NCI-H446 treated with DMSO at 0.1 percent for 48 hours (cell line): Measurements from ENCODE around the gene JAK1.
"Not testable (repeated sequence)": the region's sequence is repeated elsewhere in the genome, so short reads cannot be mapped to it uniquely, and the experiment has no call there.

Experiments used
- DNase-seq: peaks from one replicate; lab custom pipeline; 2025; lab: John Stamatoyannopoulos, UW

Gene JAK1

DNA sequence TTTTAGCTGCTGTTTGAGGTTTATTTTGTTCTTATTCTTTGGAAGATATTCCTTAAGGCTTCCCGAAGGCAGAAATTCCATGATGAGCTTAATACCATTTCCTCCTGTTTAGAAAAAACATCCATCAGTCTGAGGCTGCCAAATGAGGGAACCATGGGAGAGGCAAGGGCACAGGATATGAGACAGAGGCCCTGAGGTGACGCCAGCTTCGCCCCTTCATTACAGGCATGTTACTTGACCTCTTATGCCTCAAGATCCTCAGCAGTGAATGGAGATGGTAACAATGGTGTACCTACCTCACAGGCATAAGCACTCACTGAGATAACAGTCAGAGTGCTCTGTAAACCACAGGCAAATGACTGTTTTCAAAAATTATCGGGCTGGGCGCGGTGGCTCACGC is 127.9 kb downstream of the JAK1 start:
- DNase-seq = no peak

GRCh38 chr1:64836802-64837201 is 129.5 kb downstream of the JAK1 start:
- no peak for DNase-seq

DNA sequence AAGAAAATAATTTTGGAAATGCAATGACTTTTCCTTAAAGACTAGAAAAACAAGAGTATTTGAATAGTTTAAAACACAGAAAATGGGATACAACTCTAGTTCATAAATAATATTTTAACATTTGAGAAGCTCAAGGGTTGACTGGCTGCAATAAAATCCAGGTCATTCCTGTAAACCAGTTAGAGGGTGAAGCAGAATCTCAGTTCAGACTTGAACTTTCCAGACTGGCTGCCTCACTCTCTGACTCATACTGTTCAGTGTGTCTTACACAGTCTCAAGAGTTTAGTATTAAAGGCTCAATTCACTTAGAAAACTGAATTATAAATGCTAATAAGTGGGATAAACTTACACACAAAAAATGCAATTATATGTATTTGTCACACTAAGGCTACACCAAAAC is 131.6 kb downstream of the JAK1 start:
- no peak for DNase-seq

GRCh38 chr1:64830030-64830651 is 136.2 kb downstream of the JAK1 start:
- no peak for DNase-seq

DNA sequence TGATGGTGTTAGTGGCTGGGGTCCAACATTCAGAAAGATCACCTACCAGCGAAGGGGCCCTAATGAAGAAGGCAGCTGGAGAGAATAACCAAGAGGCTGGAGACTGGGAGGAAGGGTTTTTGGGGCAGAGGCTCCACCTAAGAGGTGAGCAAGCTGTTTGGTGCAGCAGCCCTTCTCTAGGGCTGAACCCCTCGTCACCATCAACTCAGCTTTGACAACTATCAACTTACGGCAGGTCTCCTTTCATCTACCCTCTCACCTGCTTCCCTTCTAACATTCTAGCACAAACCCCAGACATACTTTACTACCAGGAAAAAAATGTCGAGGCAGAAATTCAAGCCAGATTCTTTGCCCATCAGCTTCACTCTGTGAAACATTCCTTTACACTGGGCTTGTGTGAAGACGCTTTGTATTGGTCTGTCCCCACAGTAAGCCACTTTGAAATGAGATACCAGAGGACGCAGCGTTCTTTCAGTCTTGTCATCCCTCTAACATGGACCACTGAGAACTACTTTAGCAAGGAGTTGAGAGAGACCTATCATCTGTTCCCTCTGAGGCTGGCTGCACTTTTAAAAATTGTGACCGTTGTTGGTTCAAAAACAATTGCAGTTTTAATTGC is 136.8 kb downstream of the JAK1 start:
- DNase-seq = no peak

DNA sequence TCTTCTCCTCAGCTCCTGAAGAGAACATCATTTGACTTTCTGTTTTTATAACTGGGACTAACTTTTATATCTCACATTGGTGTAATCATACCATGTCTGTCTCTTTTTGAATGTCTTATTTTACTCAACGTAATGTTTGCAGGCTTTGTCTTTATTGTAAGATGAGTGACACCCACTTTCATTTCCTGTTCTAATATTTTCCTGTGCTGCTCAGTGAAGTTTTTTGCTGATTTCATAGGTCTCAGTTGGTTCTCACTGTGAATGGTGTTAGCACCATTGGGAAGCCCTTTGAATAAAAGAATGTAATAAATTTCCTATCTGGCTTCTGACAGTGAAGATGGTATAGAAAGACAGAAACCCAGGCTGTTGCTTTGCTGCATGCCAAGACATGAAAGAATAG is 137.5 kb downstream of the JAK1 start:
- DNase-seq = no peak

GRCh38 chr1:64826991-64827390 is 139.4 kb downstream of the JAK1 start:
- DNase-seq = no peak

DNA sequence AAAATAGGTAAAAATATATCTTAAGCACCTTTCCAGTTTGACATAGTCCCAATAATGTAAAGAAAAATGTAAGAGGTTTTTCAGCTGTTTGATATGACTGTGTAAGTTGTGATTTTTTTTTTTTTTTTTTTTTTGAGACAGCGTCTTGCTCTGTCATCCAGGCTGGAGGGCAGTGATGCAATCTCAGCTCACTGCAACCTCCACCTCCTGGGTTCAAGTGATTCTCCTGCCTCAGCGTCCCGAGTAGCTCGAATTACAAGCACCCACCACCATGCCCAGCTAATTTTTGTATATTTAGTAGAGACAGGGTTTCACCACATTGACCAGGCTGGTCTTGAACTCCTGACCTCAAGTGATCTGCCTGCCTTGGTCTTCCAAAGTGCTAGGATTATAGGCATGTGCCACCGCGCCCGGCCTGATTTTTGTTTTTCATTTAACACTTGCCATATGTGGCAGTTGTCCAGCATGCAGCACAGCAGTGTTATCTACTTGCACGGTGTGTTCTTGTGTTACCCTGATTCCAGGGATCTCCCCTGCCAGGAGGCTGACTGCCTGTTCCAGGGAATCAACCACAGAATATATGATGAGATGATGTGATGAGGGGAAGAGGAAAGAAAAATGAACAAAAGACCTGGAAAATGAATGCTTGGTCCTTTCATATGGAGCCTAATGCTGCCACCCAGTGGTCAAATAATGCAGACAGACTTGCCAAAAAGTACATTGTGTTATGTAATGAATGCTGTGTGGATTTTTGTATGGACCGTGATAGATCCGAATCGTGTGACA is 142.5 kb downstream of the JAK1 start:
- DNase-seq = peak; percentile 68

DNA sequence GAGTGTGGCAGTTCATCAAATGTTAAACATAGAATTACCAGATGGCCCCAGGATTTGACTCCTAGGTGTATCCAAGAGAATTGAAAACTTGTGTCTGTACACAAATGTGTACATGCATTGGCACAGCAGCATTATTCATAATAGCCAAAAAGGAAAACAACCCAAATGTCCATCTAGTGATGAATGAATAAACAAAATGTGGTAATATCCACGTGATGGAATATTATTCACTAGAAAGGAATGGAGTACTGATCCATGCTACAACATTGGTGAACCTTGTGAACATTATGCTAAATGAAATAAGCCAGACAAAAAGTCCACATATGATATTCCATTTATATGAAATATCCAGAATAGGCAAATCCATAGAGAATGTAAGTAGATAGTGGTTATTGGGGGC is 143.7 kb downstream of the JAK1 start:
- DNase-seq = no peak

DNA sequence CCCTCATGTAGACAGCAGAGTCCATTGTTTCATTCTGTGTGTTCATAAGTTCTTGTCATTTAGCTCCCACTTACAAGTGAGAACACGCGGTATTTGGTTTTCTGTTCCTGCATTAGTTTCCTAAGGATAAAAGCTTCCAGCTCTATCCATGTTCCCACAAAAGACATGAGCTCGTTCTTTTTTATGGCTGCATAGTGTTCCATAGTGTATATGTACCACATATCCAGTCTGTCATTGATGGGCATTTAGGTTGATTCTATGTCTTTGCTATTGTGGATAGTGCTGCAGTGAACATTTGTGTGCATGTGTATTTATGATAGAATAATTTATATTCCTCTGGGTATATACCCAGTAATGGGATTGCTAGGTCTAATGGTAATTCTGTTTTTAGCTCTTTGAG is 145.8 kb downstream of the JAK1 start:
- DNase-seq = not testable (repeated sequence)

DNA sequence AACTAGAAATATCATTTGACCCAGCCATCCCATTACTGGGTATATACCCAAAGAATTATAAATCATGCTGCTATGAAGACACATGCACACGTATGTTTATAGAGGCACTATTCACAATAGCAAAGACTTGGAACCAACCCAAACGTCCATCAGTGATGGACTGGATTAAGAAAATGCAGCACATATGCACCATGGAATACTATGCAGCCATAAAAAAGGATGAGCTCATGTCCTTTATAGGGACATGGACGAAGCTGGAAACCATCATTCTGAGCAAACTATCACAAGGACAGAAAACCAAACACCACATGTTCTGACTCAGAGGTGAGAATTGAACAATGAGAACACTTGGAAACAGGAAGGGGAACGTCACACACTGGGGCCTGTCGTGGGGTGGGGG is 149.0 kb downstream of the JAK1 start:
- DNase-seq = not testable (repeated sequence)

- no peak for DNase-seq
Observed at GRCh38 chr1:64814427-64814826, 151.9 kb downstream of the JAK1 start.

- DNase-seq = no peak
Observed at GRCh38 chr1:64811131-64811530, 155.2 kb downstream of the JAK1 start.

GRCh38 chr1:64810001-64810400 is 156.3 kb downstream of the JAK1 start:
- DNase-seq = no peak

- DNase-seq = no peak
Observed at GRCh38 chr1:64809309-64809708, 157.0 kb downstream of the JAK1 start.

DNA sequence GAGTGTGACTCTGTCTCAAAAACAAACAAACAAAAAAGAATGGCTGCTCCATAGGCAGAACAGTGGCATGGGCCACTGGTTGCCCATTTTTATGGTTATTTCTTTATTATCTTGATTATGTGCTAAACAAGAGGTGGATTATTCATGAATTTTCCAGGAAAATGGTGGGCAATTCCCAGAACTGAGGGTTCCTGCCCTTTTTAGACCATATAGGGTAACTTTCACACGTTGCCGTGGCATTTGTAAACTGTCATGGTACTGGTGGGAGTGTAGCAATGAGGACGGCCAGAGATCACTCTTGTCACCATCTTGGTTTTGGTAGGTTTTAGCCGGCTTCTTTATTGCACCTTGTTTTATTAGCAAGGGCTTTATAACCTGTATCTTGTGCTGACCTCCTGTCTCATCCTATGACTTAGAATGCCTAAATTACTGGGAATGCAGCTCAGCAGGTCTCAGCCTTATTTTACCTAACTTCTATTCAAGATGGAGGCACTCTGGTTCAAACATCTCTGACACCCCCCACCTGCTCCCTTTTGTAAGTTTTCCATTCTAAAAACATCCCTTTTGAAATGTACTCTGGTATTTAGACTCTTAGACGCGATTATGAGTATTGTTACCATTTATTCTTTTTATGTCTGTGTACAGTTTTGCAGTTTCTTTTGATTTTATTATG is 164.4 kb downstream of the JAK1 start:
- no peak for DNase-seq

- no peak for DNase-seq
Observed at GRCh38 chr1:64798872-64799271, 167.5 kb downstream of the JAK1 start.

DNA sequence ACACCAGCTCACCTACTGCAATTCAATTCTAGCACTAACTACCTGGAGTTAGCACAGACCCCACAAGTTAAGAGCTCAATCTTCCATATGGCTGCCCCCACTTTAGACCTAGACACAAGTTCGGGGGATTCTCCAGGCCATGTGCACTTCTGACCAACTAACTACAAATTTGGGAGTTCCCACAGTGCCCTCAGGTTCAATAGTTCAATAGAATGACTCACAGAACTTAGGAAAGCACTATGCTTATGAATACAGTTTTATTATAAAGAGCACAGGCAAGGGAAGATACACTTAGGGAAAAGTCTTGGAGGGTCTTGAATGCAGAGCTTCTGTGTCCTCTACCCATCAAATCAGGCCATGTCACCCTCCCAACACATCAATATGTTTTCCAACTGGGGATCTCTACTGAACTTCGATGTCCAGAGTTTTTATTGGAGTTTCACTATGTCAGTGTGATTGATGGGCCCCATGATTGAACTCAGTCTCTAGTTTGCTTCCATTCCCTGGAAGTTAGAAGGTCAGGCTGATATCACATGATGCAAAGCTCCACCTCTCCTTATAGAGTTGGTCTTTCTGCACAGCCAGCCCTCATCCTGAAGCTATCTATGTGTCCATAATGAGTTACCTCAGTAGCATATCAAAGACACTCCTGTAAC is 175.4 kb downstream of the JAK1 start:
- no peak for DNase-seq
